ENCODE results near the gene SPATA13.
"Not testable (repeated sequence)": the region's sequence is repeated elsewhere in the genome, so short reads cannot be mapped to it uniquely, and the experiment has no call there.

Gene SPATA13

GRCh38 chr13:24328145-24328544 is 167.6 kb downstream of the SPATA13 start:
- no peak for FAIRE-seq

- FAIRE-seq: no peak
Measured at GRCh38 chr13:24338721-24339120, 178.2 kb downstream of the SPATA13 start.

DNA sequence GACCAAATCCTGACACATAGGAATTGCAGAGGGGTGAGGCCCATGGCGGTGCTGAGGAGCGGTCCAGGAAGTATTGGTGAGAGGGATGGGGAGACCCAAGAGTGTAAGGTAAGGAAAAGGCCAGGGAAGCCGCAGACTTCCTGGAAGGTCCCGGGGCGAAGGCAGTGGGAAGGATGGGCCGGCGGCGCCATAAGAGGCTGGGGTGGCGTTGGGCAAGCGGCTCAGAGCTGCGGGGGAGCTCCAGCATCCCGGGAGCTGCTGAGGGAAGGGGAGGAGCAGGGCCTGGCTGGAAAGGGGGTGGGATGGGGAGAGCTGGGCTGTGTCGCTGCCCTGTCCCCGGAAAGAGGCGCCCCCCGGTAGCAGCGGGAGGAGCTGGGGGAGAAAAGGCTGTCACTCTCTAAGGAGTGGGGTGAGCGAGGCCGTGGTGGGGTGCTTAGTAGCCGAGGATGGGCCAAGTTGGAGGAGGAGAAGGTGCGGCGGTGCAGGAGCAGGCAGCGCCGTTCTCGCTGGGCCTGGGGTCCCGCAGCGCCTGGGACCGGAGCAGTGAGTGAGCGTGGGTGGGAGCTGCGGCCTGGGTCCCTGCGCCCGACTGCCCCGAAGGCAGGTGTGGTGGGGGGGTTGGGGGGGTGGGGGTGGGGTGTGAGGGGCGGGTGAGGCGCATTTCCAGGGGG is 179.6 kb downstream of the SPATA13 start:
- FAIRE-seq: no peak

DNA sequence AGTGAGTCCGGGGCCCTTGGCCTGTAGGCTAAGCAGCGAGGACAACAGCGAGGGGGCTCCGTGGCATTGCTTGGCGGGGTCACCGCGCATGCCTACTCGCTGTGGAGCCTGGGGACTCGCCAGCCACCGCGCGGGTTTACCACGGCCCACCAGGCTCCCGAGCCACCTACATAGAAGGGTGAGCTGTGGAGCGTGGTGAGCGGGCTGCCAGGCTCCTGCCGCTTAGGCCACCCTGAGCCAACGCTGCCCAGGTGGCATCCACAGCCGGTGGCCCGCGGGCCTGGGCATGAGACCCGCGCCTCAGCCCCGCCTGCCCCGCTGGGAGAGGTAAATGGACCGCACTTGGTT is 180.1 kb downstream of the SPATA13 start:
- no peak for FAIRE-seq

- no peak for FAIRE-seq
Measured at GRCh38 chr13:24341439-24341838, 180.9 kb downstream of the SPATA13 start.

- FAIRE-seq: no peak
Measured at GRCh38 chr13:24348385-24348784, 187.9 kb downstream of the SPATA13 start.

GRCh38 chr13:24348797-24349515 is 188.4 kb downstream of the SPATA13 start:
- no peak for FAIRE-seq

- FAIRE-seq: not testable (repeated sequence)
Measured at GRCh38 chr13:24349778-24350664, 189.5 kb downstream of the SPATA13 start.

DNA sequence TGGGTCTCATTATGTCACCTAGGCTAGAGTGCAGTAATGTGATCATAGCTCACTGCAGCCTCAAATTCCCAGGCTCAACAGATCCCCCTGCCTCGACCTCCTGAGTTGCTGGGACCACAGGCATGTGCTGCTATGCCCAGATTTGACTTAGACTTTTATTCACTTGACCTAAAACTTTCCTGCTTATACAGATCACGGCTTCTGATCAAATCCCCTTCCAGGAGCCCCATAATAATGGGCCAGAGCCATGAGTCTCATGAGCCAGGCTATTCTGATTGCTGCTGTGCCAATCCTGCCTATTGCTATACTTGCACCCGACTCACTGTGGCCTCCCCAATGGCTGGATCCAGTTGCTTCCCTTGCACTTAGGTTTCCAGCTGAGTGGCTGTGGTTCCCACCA is 190.9 kb downstream of the SPATA13 start:
- FAIRE-seq: no peak

DNA sequence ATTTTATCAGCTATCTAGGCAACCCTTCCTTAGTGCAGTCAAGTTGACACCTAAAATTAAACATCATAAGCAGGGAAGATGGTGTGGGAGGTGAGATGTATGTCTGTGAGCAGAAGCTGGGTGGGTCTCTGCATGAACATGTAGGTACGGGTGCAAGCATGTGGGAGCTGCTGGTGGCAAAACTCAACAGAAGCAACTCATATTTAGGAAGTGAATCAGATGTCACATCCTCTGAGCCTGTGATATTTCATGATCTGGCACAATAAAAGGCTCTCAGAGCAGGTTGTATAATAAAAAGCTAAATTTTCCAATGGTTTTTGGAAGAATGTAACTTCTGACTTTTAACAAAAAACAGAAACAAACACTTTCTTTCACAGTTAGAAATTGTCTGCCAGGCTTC is 193.2 kb downstream of the SPATA13 start:
- FAIRE-seq: no peak

- no peak for FAIRE-seq
Measured at GRCh38 chr13:24355103-24355502, 194.6 kb downstream of the SPATA13 start.

- FAIRE-seq: no peak
Measured at GRCh38 chr13:24356270-24356669, 195.8 kb downstream of the SPATA13 start.

Data from TTC549 (cell line).